Muscle layer of duodenum (tissue), 2 donors: ENCODE measurements around the gene AIFM3.
A peak's percentile ranks its signal among the peaks of the same experiment; 100 is the strongest.

Experiments used
- H3K27ac ChIP-seq: one replicate; pipeline ENCODE4 v1.7.0; 2013; ENCODE audit warnings: mild to moderate bottlenecking, low read length
- H3K27me3 ChIP-seq: one replicate; pipeline ENCODE4 v1.7.0; 2013; ENCODE audit warnings: low read depth, mild to moderate bottlenecking, control low read depth, low read length
- H3K36me3 ChIP-seq, 2 donors: one replicate each; pipeline ENCODE4 v1.7.0; 2013; ENCODE audit warnings: low read length in 2 of 2, control low read depth in 1 of 2, mild to moderate bottlenecking in 1 of 2; ENCODE audit not compliant: insufficient read depth in 2 of 2, control insufficient read depth in 1 of 2
- H3K4me1 ChIP-seq, 2 donors: one replicate each; pipeline ENCODE4 v1.7.0; 2013; ENCODE audit warnings: low read length in 2 of 2, mild to moderate bottlenecking in 2 of 2, control low read depth in 1 of 2, moderate library complexity in 1 of 2; ENCODE audit not compliant: insufficient read depth in 2 of 2, control insufficient read depth in 1 of 2
- H3K4me3 ChIP-seq, 2 donors: one replicate each; pipeline ENCODE4 v1.7.0; 2013; ENCODE audit warnings: low read length in 2 of 2, low read depth in 1 of 2, mild to moderate bottlenecking in 1 of 2
- H3K9me3 ChIP-seq, 2 donors: one replicate each; pipeline ENCODE4 v1.7.0; 2013; ENCODE audit warnings: low read length in 2 of 2, control low read depth in 1 of 2, mild to moderate bottlenecking in 1 of 2; ENCODE audit not compliant: control insufficient read depth in 1 of 2
- donor health status: healthy.

The AIFM3 gene

DNA sequence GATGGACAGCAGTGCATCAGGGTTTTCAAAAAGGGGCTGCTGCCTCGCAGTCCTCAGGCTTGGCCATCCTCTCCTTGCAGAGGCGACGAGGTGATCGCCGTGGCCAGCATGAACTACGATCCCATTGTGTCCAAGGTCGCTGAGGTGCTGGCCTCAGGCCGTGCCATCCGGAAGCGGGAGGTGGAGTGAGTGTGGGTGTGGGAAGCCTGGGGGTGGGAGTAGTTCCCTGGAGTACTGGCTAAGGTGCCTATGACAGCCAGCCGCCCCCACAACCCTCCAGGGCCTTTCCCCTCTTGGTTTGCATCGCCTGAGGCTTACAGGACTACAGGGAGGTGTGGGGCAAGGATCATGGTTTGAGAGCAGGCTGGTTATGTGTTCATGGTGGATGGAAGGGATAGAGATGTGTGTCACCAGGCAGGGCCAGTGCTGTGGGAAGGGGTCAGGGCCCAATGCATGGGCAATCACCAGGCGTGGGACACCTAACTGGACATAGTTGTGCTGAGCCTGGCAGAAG, 12.9 kb downstream of the AIFM3 start:
- Histone ChIP-seq H3K27ac (no peak overlapping the region), H3K4me3 (peak overlapping the region; percentile 21 to 52)

DNA sequence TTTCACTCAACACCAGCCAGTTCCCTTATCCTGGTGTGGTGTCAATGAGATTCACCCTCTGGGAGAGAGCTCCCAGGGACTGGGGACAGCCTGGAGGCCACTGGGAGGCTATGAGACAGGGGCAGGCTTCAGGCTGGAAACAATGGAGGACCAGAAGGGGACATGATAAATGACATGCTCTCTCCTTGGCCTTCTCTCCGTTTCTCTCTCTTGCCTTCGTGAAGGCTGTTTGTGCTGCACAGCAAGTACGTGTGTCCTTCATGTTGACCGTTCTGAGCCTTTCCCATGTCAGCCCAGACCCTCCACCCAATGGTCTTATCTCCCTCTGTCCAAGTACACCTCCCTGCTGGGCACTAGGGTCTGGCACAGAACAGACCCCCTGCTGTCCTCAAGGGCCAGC, 13.5 kb downstream of the AIFM3 start:
- Histone ChIP-seq H3K4me3 (no peak overlapping the region), H3K27ac (no peak overlapping the region), H3K4me1 (peaks cover 8 to 30% of the 10 kb centered on the region in 2 donors)

More for the DNA sequence above, 12.9 kb downstream of the AIFM3 start:
- H3K36me3 ChIP-seq, result peaks cover 0 to 5% of the 10 kb centered on the region in 2 donors
- H3K4me1 ChIP-seq, result peaks cover 8 to 30% of the 10 kb centered on the region in 2 donors
- H3K9me3 ChIP-seq, result no peaks in the 10 kb centered on the region
- H3K27me3 ChIP-seq, result no peaks in the 10 kb centered on the region

DNA sequence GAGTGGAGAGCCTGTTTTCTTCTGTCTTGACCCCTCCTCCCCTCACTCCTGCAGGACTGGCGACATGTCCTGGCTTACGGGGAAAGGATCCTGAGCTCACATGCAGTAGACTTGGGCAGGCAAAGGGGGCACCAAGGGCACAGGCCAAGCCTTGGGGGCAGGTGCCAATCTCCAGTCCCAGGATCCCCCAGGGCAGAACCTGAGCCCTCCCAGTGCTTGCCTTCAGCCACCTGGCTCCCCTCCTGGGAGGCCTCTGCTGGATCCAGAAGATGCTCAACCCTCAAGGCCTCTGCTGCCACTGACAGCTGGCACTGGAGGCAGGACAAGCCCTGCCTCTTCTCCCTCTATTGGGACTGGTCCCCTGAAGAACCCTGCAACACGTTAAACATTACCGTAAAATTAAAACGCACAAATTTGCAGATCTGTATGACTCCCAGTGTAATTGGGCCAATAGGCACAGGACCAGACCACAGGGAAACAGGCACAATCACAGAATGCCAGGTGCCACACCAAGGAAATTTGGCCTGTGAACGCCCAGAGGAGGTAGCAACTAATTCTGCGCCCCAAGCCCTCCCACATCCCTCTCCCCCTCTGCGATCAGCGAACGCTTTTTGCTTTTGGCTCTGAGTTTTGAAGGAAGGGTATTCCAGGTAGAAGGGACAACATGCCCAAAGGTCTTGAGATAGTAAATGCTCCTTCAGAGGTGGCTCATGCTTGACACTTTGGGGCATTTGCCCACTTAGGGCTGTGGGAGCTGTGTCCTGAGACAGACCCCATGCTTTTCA, 14.1 kb downstream of the AIFM3 start:
- Histone ChIP-seq H3K4me3 (peak overlapping the region; percentile 71 to 87), H3K27me3 (no peaks in the 10 kb centered on the region), H3K4me1 (peaks cover 8 to 30% of the 10 kb centered on the region in 2 donors), H3K27ac (peak overlapping the region; percentile 89), H3K36me3 (peaks cover 5 to 9% of the 10 kb centered on the region in 2 donors), H3K9me3 (no peaks in the 10 kb centered on the region)

More for the DNA sequence above, 13.5 kb downstream of the AIFM3 start:
- peaks cover 3 to 5% of the 10 kb centered on the region in 2 donors for H3K36me3 ChIP-seq
- H3K27me3 ChIP-seq, result no peaks in the 10 kb centered on the region
- no peaks in the 10 kb centered on the region for H3K9me3 ChIP-seq

DNA sequence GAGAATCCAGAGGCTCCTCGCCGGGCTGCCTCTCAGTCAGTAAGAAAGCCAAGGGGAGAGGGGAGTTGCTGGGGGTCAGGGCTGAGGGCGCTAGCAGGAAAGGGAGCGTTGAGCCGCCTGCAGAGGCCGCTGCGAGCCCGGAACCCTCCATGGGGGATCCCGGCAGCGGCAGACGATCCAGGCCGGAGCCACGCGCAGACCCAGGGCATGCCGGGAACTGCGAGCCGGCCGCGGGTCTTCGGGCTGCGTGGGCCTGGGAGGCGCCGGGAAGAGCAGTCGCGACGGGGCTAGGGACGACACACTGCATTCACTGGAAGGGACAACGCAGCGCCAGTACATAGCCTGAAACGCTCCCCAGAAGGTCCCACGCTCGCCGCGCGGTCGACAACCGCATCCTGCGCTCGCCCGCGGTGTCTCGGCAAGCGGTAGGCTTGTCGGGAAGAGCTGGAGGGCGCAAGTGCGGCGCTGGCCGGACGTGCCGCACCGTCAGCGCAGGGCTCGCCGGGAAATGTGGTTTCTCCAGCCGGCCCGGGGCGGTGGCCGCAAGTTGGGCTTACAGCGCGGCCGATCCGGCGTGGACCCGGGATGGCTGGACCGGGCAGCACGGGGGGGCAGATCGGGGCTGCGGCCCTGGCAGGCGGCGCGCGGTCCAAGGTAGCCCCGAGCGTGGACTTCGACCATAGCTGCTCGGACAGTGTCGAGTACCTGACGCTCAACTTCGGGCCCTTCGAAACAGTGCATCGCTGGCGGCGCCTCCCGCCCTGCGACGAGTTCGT, 14.9 kb downstream of the AIFM3 start, which contains the start of gene LZTR1:
LZTR1 (plus strand) TSS at position 511 of the 776 bp plus-strand sequence; CDS start at position 586, 75 bp downstream.
- H3K9me3 ChIP-seq, result no peaks in the 10 kb centered on the region

DNA sequence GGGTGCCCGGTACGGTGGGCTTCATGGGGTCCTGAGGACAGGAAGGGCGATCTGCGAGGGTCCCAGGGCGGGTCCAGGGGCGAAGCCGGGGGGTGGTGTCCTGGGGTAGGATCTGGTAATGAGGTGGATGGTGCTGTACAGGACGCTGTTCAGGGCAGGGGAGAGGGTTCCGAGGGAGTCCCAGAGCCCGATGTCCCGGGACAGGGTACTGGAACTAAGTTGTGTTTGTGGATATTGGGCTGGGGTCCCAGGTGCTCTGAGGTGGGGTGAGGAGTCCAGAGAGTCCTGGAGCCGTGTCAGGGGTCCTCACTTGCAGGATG, 15.5 kb downstream of the AIFM3 start:
- Histone ChIP-seq H3K4me1 (peaks cover 8 to 30% of the 10 kb centered on the region in 2 donors), H3K9me3 (no peaks in the 10 kb centered on the region), H3K27ac (peak overlapping the region; percentile 80), H3K27me3 (no peaks in the 10 kb centered on the region), H3K36me3 (peaks cover 5 to 20% of the 10 kb centered on the region in 2 donors), H3K4me3 (peak overlapping the region; percentile 71 to 87)

More for the DNA sequence above, 14.9 kb downstream of the AIFM3 start, which contains the start of gene LZTR1:
- peaks cover 5 to 16% of the 10 kb centered on the region in 2 donors for H3K36me3 ChIP-seq
- peaks cover 8 to 30% of the 10 kb centered on the region in 2 donors for H3K4me1 ChIP-seq
- no peaks in the 10 kb centered on the region for H3K27me3 ChIP-seq
- H3K27ac ChIP-seq, result peak within 1 kb of the TSS; percentile 89
- peak within 1 kb of the TSS; percentile 71 to 87 for H3K4me3 ChIP-seq

DNA sequence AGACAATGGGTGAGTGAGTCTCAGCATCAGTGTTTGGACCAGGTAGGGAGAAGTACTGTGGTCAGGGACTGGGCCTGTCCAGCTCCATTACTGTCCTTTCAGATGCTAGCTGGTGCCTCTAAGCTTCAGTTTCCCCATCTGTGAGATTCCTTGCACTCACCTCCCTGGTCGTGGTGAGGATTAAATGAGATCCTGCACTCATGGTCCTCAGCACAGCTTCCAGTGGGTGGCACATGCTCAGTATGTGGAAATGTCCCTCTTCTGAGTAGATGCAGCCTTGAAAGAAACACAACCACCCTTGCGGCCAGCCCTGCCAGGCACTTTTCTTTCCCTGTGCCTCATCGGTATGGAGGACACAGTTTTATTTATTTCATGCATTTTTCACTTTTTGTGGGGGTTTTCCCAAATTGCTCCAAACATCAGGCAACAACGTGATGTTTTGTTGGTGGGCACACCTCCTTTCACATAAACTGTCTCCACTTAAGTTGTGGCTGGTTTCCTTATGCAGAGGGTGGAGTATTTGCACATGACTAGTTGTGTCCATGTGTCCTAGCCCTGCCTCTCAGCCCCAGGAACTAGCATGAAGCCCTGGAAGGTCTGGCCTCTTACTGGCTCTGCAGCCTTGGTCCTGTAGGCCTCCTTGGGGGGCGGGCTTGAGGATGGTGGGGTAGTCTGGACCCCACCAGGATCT, 16.2 kb downstream of the AIFM3 start:
- peaks cover 8 to 30% of the 10 kb centered on the region in 2 donors for H3K4me1 ChIP-seq
- peaks cover 5 to 26% of the 10 kb centered on the region in 2 donors for H3K36me3 ChIP-seq
- H3K9me3 ChIP-seq, result no peaks in the 10 kb centered on the region
- H3K4me3 ChIP-seq, result peak overlapping the region; percentile 71 to 87
- H3K27ac ChIP-seq, result peak overlapping the region; percentile 80
- no peaks in the 10 kb centered on the region for H3K27me3 ChIP-seq

DNA sequence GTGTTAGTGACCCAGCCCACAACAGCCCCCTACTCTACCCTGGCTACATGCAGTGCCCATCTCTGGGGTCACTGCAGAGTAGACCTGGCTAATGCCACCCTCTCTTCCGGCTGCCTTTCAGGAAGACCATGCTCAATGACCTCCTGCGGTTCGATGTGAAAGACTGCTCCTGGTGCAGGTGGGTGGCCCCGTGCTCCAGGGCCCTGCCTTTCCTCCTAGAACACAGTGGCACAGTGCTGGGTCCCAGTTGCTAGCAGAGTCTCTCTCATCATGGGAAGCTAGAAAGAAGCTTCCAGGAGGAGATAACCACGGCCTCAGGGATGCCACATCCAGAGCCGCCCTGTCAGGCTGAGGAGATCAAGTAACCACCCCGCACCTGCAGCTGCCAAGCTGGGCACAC, 18.7 kb downstream of the AIFM3 start:
- Histone ChIP-seq H3K4me1 (peaks cover 8 to 23% of the 10 kb centered on the region in 2 donors), H3K27ac (no peak overlapping the region), H3K4me3 (no peak overlapping the region), H3K9me3 (no peaks in the 10 kb centered on the region), H3K36me3 (peaks cover 10 to 34% of the 10 kb centered on the region in 2 donors), H3K27me3 (no peaks in the 10 kb centered on the region)

DNA sequence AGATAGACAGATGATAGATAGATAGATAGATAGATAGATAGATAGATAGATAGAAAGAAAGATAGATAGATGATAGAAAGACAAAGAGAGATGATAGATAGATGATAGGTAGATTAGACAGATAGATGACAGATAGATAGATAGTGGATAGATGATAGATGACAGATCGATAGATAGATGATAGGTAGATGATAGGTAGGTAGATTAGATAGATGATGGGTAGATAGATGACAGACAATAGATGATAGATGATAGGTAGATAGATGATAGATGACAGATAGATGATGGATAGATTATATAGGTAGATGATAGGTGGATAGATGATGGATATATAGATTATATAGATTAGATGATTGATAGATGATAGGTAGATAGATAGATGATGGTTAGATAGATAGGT, 19.3 kb downstream of the AIFM3 start:
- Histone ChIP-seq H3K27me3 (no peaks in the 10 kb centered on the region), H3K27ac (no peak overlapping the region), H3K9me3 (no peaks in the 10 kb centered on the region), H3K36me3 (peaks cover 10 to 40% of the 10 kb centered on the region in 2 donors), H3K4me1 (peaks cover 8 to 17% of the 10 kb centered on the region in 2 donors), H3K4me3 (no peak overlapping the region)

DNA sequence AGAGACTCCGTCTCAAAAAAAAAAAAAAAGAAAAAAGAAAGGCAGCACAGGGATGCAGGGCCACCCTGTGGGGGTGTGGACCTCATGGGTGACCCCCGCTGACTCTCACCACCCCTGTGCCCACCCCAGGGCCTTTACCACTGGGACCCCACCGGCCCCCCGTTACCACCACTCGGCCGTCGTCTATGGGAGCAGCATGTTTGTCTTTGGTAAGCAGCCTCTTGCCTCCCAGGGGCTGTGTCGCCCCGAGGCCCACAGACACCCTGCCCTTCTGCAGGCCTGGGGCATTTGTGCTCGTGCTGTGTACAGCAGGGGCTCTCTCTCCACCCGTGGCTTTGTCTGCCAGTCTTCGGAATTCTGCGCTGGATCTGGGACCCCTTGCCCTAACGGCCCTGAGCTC, 20.3 kb downstream of the AIFM3 start:
- Histone ChIP-seq H3K36me3 (peaks cover 16 to 50% of the 10 kb centered on the region in 2 donors), H3K27me3 (no peaks in the 10 kb centered on the region), H3K4me1 (peaks cover 8 to 14% of the 10 kb centered on the region in 2 donors), H3K9me3 (no peaks in the 10 kb centered on the region), H3K27ac (no peak overlapping the region), H3K4me3 (no peak overlapping the region)

DNA sequence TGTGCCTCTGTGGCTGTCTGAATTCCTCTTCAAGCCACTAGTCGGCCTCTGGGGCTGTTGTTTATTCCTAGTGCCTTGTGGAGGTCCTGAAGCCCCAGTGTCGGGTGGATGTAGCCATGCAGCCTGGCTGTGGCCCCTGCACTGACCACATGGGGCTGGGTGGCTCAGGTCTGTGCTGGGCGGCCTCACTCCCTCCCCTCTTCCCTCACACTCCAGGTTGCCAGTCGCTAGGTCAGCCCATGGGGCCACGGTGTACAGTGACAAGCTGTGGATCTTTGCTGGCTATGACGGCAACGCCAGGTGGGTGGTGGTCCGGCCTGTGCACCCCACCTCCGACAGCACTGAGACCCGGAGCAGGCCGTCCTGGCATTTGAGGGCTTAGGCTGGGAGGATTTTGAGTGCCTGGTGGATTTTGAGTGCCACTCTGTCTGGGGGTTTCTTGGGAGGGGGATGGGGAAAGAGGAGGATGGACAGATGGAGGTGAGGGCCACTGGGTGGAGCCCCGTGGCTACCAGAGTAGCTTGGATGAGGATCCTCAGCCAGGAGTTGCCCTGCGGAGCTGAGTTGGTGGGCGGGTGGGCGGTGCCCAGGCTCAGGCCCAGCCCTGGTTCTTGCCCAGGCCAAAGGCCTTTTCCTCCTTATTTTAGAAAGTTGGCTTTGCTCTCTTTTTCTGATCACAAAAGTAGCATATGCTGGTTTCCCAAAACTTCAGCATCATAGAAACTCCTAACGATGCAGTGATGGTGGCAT, 21.7 kb downstream of the AIFM3 start:
- Histone ChIP-seq H3K9me3 (no peaks in the 10 kb centered on the region), H3K27ac (no peak overlapping the region), H3K27me3 (no peaks in the 10 kb centered on the region), H3K4me1 (peaks cover 0 to 5% of the 10 kb centered on the region in 2 donors), H3K36me3 (peaks cover 18 to 61% of the 10 kb centered on the region in 2 donors), H3K4me3 (no peak overlapping the region)
